Stimulated activated CD4-positive, alpha-beta T cell treated with anti-CD3 and anti-CD28 coated beads, Interleukin-1b, Interleukin-23, amount 100 ng/mL, for 48 hours (primary cell): ENCODE measurements around the gene SLC25A41.
A peak's percentile ranks its signal among the peaks of the same experiment; 100 is the strongest.

Experiments used
- DNase-seq: peaks from one replicate; pipeline ENCODE4 v3.0.0-alpha.2; 2020

The SLC25A41 gene

GRCh38 chr19:6433663-6434062, at the start of gene SLC25A41:
TSS of gene SLC25A41 (minus strand) at chr19:6433763. CDS start at chr19:6433693, 70 bp downstream.
- no peak for DNase-seq

GRCh38 chr19:6483235-6483634, 49.7 kb upstream of the SLC25A41 start:
- DNase-seq: no peak

- DNase-seq: no peak
These were observed 48.8 kb upstream of the SLC25A41 start for GRCh38 chr19:6482343-6482686.

GRCh38 chr19:6481541-6482342, 48.2 kb upstream of the SLC25A41 start, which contains the start of gene DENND1C:
TSS of gene DENND1C (minus strand) at chr19:6481787. CDS start at chr19:6481695, 92 bp downstream.
- DNase-seq: peak; percentile 65

- no peak for DNase-seq
These were observed 47.4 kb upstream of the SLC25A41 start for GRCh38 chr19:6480848-6481415.

GRCh38 chr19:6479836-6480398, 46.4 kb upstream of the SLC25A41 start:
- DNase-seq: no peak

- DNase-seq: no peak
These were observed 45.3 kb upstream of the SLC25A41 start for GRCh38 chr19:6478815-6479214.

GRCh38 chr19:6476896-6477431, 43.4 kb upstream of the SLC25A41 start:
- no peak for DNase-seq

GRCh38 chr19:6476155-6476895, 42.8 kb upstream of the SLC25A41 start:
- peak; percentile 80 for DNase-seq

- no peak for DNase-seq
These were observed 42.0 kb upstream of the SLC25A41 start for GRCh38 chr19:6475321-6476108.

GRCh38 chr19:6473647-6474046, 40.1 kb upstream of the SLC25A41 start:
- no peak for DNase-seq

GRCh38 chr19:6472713-6473112, 39.1 kb upstream of the SLC25A41 start:
- no peak for DNase-seq

- no peak for DNase-seq
These were observed 37.5 kb upstream of the SLC25A41 start for GRCh38 chr19:6471076-6471475.

- DNase-seq: no peak
These were observed 36.6 kb upstream of the SLC25A41 start for GRCh38 chr19:6470173-6470572.

- DNase-seq: no peak
These were observed 33.8 kb upstream of the SLC25A41 start for GRCh38 chr19:6467384-6467783.

- no peak for DNase-seq
These were observed 33.1 kb upstream of the SLC25A41 start for GRCh38 chr19:6466526-6467248.

- DNase-seq: no peak
These were observed 32.1 kb upstream of the SLC25A41 start for GRCh38 chr19:6465663-6466062.

GRCh38 chr19:6465006-6465405, 31.4 kb upstream of the SLC25A41 start:
- DNase-seq: no peak

- DNase-seq: no peak
These were observed 30.7 kb upstream of the SLC25A41 start, which contains the start of gene CRB3 for GRCh38 chr19:6464070-6464873. TSS of gene CRB3 (plus strand) at chr19:6464271. CDS start at chr19:6464702, 431 bp downstream.

- DNase-seq: peak; percentile 98
These were observed 26.7 kb upstream of the SLC25A41 start for GRCh38 chr19:6460099-6460884.
